Esophagus squamous epithelium (tissue), 5 donors: ENCODE results near the gene SRGAP3. TPM values are rescaled to one million over a fixed set of nuclear protein-coding genes. Genes with fewer than 3 reads are reported as not detected.

Source experiments
- DNase-seq: peaks from one replicate; lab custom pipeline; 2025; lab: John Stamatoyannopoulos, UW
- H3K27ac ChIP-seq, 4 donors: fragments of 200-600 bp; sonication (generic); one replicate each; pipeline ENCODE4 v1.5.1; 2016 to 2019; ENCODE audit warnings: mild to moderate bottlenecking in 1 of 4
- H3K27me3 ChIP-seq, 4 donors: fragments of 200-600 bp; sonication (generic); 1 replicate in 3 of 4; 2 replicates in 1 of 4; pipeline versions ENCODE4 v1.5.1 to v1.6.0; 2017 to 2021; ENCODE audit warnings: antibody characterized with exemption in 1 of 4
- H3K36me3 ChIP-seq, 3 donors: fragments of 200-600 bp; sonication (generic); one replicate each; pipeline ENCODE4 v1.5.1; 2016 to 2019
- H3K4me1 ChIP-seq, 3 donors: fragments of 200-600 bp; sonication (generic); one replicate each; pipeline ENCODE4 v1.5.1; 2017 to 2019
- H3K4me3 ChIP-seq, 4 donors: fragments of 200-600 bp; sonication (generic); 1 replicate in 3 of 4; 2 replicates in 1 of 4; pipeline ENCODE4 v1.5.1; 2016 to 2019; ENCODE audit warnings: mild to moderate bottlenecking in 2 of 4, moderate library complexity in 1 of 4
- H3K9me3 ChIP-seq, 3 donors: fragments of 200-600 bp; sonication (generic); one replicate each; pipeline ENCODE4 v1.5.1; 2016 to 2019
- POLR2A ChIP-seq, 4 donors: fragments of 450-650 bp; IDR thresholded peaks; one replicate each; pipeline ENCODE4 v1.6.1; 2017; ENCODE audit warnings: antibody characterized with exemption in 4 of 4, mild to moderate bottlenecking in 4 of 4, moderate library complexity in 3 of 4
- WGBS, 2 donors: methylation state at CpG; one replicate each; pipeline ENCODE4 v1.1.5; 2018; 5-methylcytosine and 5-hydroxymethylcytosine counted together
- intact Hi-C: fragments of 100-400 bp; cut with DNase I; formaldehyde crosslinking; loops from one replicate; pipeline ENCODE4 v1.15.0; 2022
- total RNA-seq, 4 donors: library from RNA; depleted of rRNA; stranded (reverse); fragments of >200 nt; gene quantifications; one replicate each; pipeline ENCODE4 v1.1.0, GENCODE V29; 2016
- TF ChIP-seq, protein P1 (sequence below), 6 experiments: fragments of 450-650 bp in 4 of 6; fragments of 200-600 bp in 2 of 6; sonication (generic) in 2 of 6; IDR thresholded peaks; one replicate each; pipeline ENCODE4 v1.5.1; 2016 to 2019; ENCODE audit warnings: antibody characterized with exemption in 6 of 6, mild to moderate bottlenecking in 4 of 6, moderate library complexity in 4 of 6
- donor health status: DM: yes; HTN: yes; CAD: no.

The SRGAP3 gene
- total RNA-seq, 4 donors from 2014 or later, result 4.0 to 15.8 (median 6.6) TPM

DNA sequence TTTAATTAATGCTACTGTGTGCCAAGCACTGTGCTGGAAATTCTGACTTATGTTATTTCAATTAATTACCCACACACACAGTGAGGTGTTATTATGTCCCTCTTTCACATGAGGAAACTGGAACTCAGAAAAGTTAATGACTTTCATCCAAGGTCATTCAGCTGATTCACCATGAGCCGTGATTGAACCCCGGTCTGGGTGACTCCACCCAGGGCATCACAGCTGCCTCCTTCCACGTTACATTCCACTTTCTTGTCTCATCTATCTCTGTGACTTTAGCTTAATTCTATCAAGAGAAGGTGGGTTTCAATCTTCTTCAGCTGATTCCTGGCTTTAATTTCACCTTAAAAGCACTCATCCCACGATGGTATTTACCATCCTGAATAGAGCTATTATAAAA, 16.3 kb downstream of the SRGAP3 start:
- Histone ChIP-seq H3K4me1 (no peaks in the 10 kb centered on the region), H3K4me3 (no peak overlapping the region), H3K9me3 (no peaks in the 10 kb centered on the region), H3K27me3 (no peaks in the 10 kb centered on the region), H3K27ac (no peak overlapping the region), H3K36me3 (peaks cover 0 to 8% (median 0%) of the 10 kb centered on the region in 3 donors)
- TF ChIP-seq, protein P1, sequence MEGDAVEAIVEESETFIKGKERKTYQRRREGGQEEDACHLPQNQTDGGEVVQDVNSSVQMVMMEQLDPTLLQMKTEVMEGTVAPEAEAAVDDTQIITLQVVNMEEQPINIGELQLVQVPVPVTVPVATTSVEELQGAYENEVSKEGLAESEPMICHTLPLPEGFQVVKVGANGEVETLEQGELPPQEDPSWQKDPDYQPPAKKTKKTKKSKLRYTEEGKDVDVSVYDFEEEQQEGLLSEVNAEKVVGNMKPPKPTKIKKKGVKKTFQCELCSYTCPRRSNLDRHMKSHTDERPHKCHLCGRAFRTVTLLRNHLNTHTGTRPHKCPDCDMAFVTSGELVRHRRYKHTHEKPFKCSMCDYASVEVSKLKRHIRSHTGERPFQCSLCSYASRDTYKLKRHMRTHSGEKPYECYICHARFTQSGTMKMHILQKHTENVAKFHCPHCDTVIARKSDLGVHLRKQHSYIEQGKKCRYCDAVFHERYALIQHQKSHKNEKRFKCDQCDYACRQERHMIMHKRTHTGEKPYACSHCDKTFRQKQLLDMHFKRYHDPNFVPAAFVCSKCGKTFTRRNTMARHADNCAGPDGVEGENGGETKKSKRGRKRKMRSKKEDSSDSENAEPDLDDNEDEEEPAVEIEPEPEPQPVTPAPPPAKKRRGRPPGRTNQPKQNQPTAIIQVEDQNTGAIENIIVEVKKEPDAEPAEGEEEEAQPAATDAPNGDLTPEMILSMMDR (IDR thresholded peaks at IDR 0.05), result no peak
- no peak for TF ChIP-seq POLR2A (IDR thresholded peaks at IDR 0.05)
- no peak for DNase-seq
- intact Hi-C loops, result no loop called here
- 75 to 81% methylated on average over 4 of the region's 4 CpGs for WGBS, 2 donors

DNA sequence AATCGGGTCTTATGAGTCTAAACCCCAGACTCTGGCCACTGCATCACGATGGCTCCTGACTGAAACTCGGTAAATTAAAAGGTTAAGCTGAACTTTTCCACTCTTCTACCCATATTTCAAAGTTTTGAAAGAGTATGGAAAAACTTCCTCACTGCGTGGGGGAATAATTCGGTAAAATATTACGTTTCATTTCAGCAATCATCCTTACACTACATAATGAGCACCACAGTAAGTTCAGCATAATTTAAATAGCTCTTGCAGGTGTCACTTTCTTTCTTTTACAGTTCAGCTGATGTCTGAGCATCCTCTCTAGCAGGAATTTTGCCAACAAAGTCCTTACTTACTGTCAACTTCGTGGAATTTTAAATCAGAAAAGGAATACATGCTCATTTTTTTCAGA, 17.5 kb downstream of the SRGAP3 start:
- intact Hi-C loops, result no loop called here
- TF ChIP-seq POLR2A (IDR thresholded peaks at IDR 0.05), result no peak
- TF ChIP-seq, protein P1 (IDR thresholded peaks at IDR 0.05), result no peak

DNA sequence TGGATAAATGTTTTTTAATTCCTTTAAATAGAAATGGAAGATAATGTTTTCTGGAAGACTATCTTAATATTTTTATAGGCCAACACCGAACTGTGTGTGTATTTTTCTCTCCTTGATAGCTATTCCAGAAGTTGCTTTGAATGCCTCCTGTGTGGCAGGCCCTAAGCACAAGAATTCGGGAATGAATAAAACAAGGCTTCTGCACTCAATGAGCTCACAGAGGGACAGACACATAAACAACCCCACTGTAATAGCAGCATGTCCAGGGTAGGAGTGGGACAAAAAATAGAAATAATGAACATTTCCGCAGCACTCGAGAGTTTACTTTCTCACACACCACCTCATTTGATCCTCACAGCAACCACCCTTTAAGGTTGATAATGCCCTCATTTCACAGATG, 18.0 kb downstream of the SRGAP3 start:
- intact Hi-C loops, result no loop called here
- H3K4me1 ChIP-seq, result peaks cover 0 to 6% (median 0%) of the 10 kb centered on the region in 3 donors
- no peak for DNase-seq
- WGBS, 2 donors, result 75% methylated on average over 4 of the region's 4 CpGs
- H3K4me3 ChIP-seq, result no peak overlapping the region
- TF ChIP-seq, protein P1 (IDR thresholded peaks at IDR 0.05), result no peak
- no peak for TF ChIP-seq POLR2A (IDR thresholded peaks at IDR 0.05)
- no peaks in the 10 kb centered on the region for H3K9me3 ChIP-seq
- H3K27me3 ChIP-seq, result no peaks in the 10 kb centered on the region
- no peak overlapping the region for H3K27ac ChIP-seq
- H3K36me3 ChIP-seq, result peaks cover 0 to 8% (median 0%) of the 10 kb centered on the region in 3 donors

More for the DNA sequence above, 17.5 kb downstream of the SRGAP3 start:
- Histone ChIP-seq H3K27me3 (no peaks in the 10 kb centered on the region), H3K4me3 (no peak overlapping the region), H3K36me3 (peaks cover 0 to 8% (median 0%) of the 10 kb centered on the region in 3 donors), H3K27ac (no peak overlapping the region), H3K9me3 (no peaks in the 10 kb centered on the region), H3K4me1 (peaks cover 0 to under 1% (median 0%) of the 10 kb centered on the region in 3 donors)
- DNase-seq, result no peak
- 76 to 83% methylated on average over 7 of the region's 7 CpGs for WGBS, 2 donors

DNA sequence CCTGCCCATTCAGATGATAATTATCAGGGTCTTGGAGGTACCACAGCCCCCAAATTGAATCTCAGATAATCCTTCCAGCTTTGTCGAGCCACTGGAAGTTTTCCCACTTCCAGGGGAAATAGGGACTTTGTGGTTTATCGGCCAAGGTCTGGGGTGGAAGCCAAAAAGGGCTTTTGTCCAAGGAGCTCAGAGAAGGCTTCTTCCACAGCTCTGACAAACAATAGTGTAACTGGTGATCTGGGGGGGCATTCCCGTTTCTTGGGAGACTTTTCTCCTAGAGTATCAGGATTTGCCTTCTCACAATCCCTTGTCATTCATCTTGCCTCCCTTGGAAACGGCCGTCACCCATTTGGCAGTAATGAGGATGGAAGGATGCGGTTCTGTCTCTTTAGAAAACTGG, 18.4 kb downstream of the SRGAP3 start:
- intact Hi-C loops, result no loop called here
- TF ChIP-seq POLR2A (IDR thresholded peaks at IDR 0.05), result no peak
- TF ChIP-seq, protein P1 (IDR thresholded peaks at IDR 0.05), result no peak
- Histone ChIP-seq H3K36me3 (peaks cover 0 to 3% (median 0%) of the 10 kb centered on the region in 3 donors), H3K27ac (no peak overlapping the region), H3K9me3 (no peaks in the 10 kb centered on the region), H3K4me1 (peaks cover 0 to 10% (median 2%) of the 10 kb centered on the region in 3 donors), H3K4me3 (no peak overlapping the region), H3K27me3 (no peaks in the 10 kb centered on the region)
- WGBS, 2 donors, result 36 to 61% methylated on average over 4 to 6 of the region's 6 CpGs
- no peak for DNase-seq

DNA sequence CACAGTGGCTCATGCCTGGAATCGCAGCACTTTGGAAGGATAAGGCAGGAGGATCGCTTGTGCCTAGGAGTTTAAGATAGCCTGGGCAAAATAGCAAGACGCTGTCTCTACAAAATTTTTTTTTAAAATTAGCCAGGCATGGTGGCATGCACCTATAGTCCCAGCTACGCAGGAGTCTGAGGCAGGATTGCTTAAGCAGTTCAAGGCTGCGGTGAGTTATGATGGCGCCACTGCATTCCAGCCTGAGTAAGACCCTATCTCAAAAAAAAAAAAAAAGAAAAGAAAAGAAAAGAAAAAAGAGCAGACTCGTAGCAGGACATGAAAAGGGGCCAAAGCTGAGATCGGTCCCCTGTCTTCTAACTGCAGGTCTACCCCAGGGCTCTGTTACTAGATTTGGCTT, 18.9 kb downstream of the SRGAP3 start:
- Histone ChIP-seq H3K27ac (no peak overlapping the region), H3K27me3 (no peaks in the 10 kb centered on the region), H3K36me3 (no peaks in the 10 kb centered on the region), H3K4me1 (peaks cover 0 to 14% (median 3%) of the 10 kb centered on the region in 3 donors), H3K9me3 (no peaks in the 10 kb centered on the region), H3K4me3 (no peak overlapping the region)
- WGBS, 2 donors, result 82 to 91% methylated on average over 6 to 7 of the region's 8 CpGs
- TF ChIP-seq, protein P1 (IDR thresholded peaks at IDR 0.05), result no peak
- no peak for TF ChIP-seq POLR2A (IDR thresholded peaks at IDR 0.05)
- intact Hi-C loops, result no loop called here
- DNase-seq, result no peak
